HEK293T (cell line): Measurements from ENCODE around the gene TNNI2.

Experiments
- BHLHE40 ChIP-seq: fragments of 450-650 bp; IDR thresholded peaks from 2 replicates; pipeline ENCODE4 v1.6.1; 2016; ENCODE audit warnings: mild to moderate bottlenecking, moderate library complexity, borderline replicate concordance
- ELF4 ChIP-seq: fragments of 450-650 bp; IDR thresholded peaks from 2 replicates; pipeline ENCODE4 v1.6.1; 2017; ENCODE audit warnings: antibody characterized with exemption
- FOXA1 ChIP-seq: fragments of 450-650 bp; IDR thresholded peaks from 2 replicates; pipeline ENCODE4 v1.6.1; 2016; ENCODE audit warnings: mild to moderate bottlenecking
- FOXK2 ChIP-seq: fragments of 450-650 bp; IDR thresholded peaks from 2 replicates; pipeline ENCODE4 v1.6.1; 2016; ENCODE audit warnings: mild to moderate bottlenecking
- FOXM1 ChIP-seq: fragments of 450-650 bp; IDR thresholded peaks from 2 replicates; pipeline ENCODE4 v1.6.1; 2017; ENCODE audit warnings: mild to moderate bottlenecking, borderline replicate concordance
- LEF1 ChIP-seq: fragments of 450-650 bp; IDR thresholded peaks from 2 replicates; pipeline ENCODE4 v1.6.1; 2017; ENCODE audit warnings: mild to moderate bottlenecking, borderline replicate concordance
- SP1 ChIP-seq: fragments of 450-650 bp; IDR thresholded peaks from 2 replicates; pipeline ENCODE4 v1.6.1; 2017
- SUZ12 ChIP-seq: fragments of 450-650 bp; IDR thresholded peaks from 2 replicates; pipeline ENCODE4 v1.6.1; 2016; ENCODE audit warnings: mild to moderate bottlenecking
- TARDBP ChIP-seq: fragments of 450-650 bp; IDR thresholded peaks from 2 replicates; pipeline ENCODE4 v1.6.1; 2016
- ZNF384 ChIP-seq: fragments of 450-650 bp; IDR thresholded peaks from 2 replicates; pipeline ENCODE4 v1.6.1; 2016

- no peak for TF ChIP-seq SUZ12
- TF ChIP-seq BHLHE40 = no peak
- no peak for TF ChIP-seq FOXM1
- no peak for TF ChIP-seq ZNF384
- TF ChIP-seq LEF1 = no peak
- no peak for TF ChIP-seq SP1
- no peak for TF ChIP-seq ELF4
- no peak for TF ChIP-seq FOXK2
- no peak for TF ChIP-seq TARDBP
- TF ChIP-seq FOXA1 = no peak
Observed at GRCh38 chr11:1840780-1841480, 2.1 kb downstream of the TNNI2 start.
